Small intestine (tissue), 16 donors: Measurements from ENCODE around the gene SIKE1. TPM values are rescaled to one million over a fixed set of nuclear protein-coding genes. Genes with fewer than 3 reads are reported as not detected.
A peak's percentile ranks its signal among the peaks of the same experiment; 100 is the strongest.
"Not testable (repeated sequence)": the region's sequence is repeated elsewhere in the genome, so short reads cannot be mapped to it uniquely, and the experiment has no call there.

Experiments
- DNase-seq, 2 donors: peaks; one replicate each; pipeline versions ENCODE4 v3.0.0 to v3.0.0-alpha.2; 2013
- FAIRE-seq: peaks from 2 replicates; lab custom pipeline; 2012; peaks lifted over from hg19 to GRCh38; lab: Jason Lieb, UNC
- H3K27ac ChIP-seq, 3 donors: one replicate each; pipeline ENCODE4 v1.5.1; 2013; ENCODE audit warnings: low read length in 2 of 3, mild to moderate bottlenecking in 2 of 3, control low read depth in 1 of 3, inconsistent platforms in 1 of 3, low read depth in 1 of 3, moderate library complexity in 1 of 3
- H3K27me3 ChIP-seq, 3 donors: one replicate each; pipeline ENCODE4 v1.6.1; 2013; ENCODE audit warnings: low read length in 3 of 3, inconsistent platforms in 1 of 3; ENCODE audit not compliant: control insufficient read depth in 3 of 3, insufficient read depth in 3 of 3
- H3K36me3 ChIP-seq, 3 donors: one replicate each; pipeline ENCODE4 v1.6.1; 2013; ENCODE audit warnings: low read length in 3 of 3, inconsistent platforms in 1 of 3, low read depth in 1 of 3, mild to moderate bottlenecking in 1 of 3, moderate library complexity in 1 of 3; ENCODE audit not compliant: control insufficient read depth in 3 of 3, insufficient read depth in 2 of 3
- H3K4me1 ChIP-seq, 3 donors: one replicate each; pipeline ENCODE4 v1.6.1; 2013; ENCODE audit warnings: low read length in 2 of 3, inconsistent platforms in 1 of 3, low read depth in 1 of 3, mild to moderate bottlenecking in 1 of 3, moderate library complexity in 1 of 3; ENCODE audit not compliant: control insufficient read depth in 3 of 3, insufficient read depth in 2 of 3
- H3K4me3 ChIP-seq, 3 donors: one replicate each; pipeline ENCODE4 v1.5.1; 2013; ENCODE audit warnings: low read length in 3 of 3, control low read depth in 1 of 3, inconsistent platforms in 1 of 3, low read depth in 1 of 3, mild to moderate bottlenecking in 1 of 3, moderate library complexity in 1 of 3
- H3K9me3 ChIP-seq, 2 donors: one replicate each; pipeline ENCODE4 v1.6.1; 2013; ENCODE audit warnings: low read depth in 1 of 2, low read length in 1 of 2; ENCODE audit not compliant: control insufficient read depth in 2 of 2, insufficient read depth in 1 of 2
- WGBS, 3 donors: extraction: QIAGEN DNeasy Blood & Tissue Kit; methylation state at CpG; one replicate each; pipeline ENCODE4 v1.1.7; 2013; 5-methylcytosine and 5-hydroxymethylcytosine counted together
- long read RNA-seq, 10 donors: transcript quantifications; one replicate each; lab custom pipeline, GENCODE V29; 2026
- polyA plus RNA-seq, 4 donors: library from polyadenylated mRNA; stranded (reverse) in 3 of 4; unstranded in 1 of 4; fragments of 200-250 nt in 3 of 4; fragments of 120-200 nt in 1 of 4; gene quantifications; one replicate each; pipeline versions ENCODE4 v1.2.1 to v1.2.3, GENCODE V29; 2013
- donor health status: healthy with polysubstance abuse.
- donor health status: control.
- donor health status: control.
- donor health status: Bipolar disorder and iron deficiency.
- donor health status: healthy.

Gene SIKE1
- polyA plus RNA-seq: 10 to 100 TPM in 3 of 4 donors, 1 to 10 TPM in 1; 7.6 to 34.4 (median 16.2) TPM
- long read RNA-seq, donor 1: 0 reads
- long read RNA-seq, donor 2, full-length matches to known transcripts: 5 of 5 reads
- long read RNA-seq, donor 2, partial matches to known transcripts: 0 of 5 reads
- long read RNA-seq, donor 2, other reads (novel, unspliced or antisense): 0 of 5 reads
- long read RNA-seq, donor 3, transcript SIKE1-201 (5 exons, 2,190 nt): major isoform, 5 of 9 reads
- long read RNA-seq, donor 3, partial matches to known transcripts: 0 of 9 reads
- long read RNA-seq, donor 3, other reads (novel, unspliced or antisense): 0 of 9 reads
- long read RNA-seq, donor 4: 0 reads
- long read RNA-seq, donor 5, partial matches to known transcripts: 0 of 4 reads
- long read RNA-seq, donor 5, other reads (novel, unspliced or antisense): 0 of 4 reads
- long read RNA-seq, donor 6, transcript SIKE1-201 (5 exons, 2,190 nt): major isoform, 6 of 9 reads
- long read RNA-seq, donor 6, partial matches to known transcripts: 0 of 9 reads
- long read RNA-seq, donor 6, other reads (novel, unspliced or antisense): 0 of 9 reads
- long read RNA-seq, donor 7: 0 reads
- long read RNA-seq, donor 8, full-length matches to known transcripts: 2 of 2 reads
- long read RNA-seq, donor 8, partial matches to known transcripts: 0 of 2 reads
- long read RNA-seq, donor 8, other reads (novel, unspliced or antisense): 0 of 2 reads
- long read RNA-seq, donor 9, partial matches to known transcripts: 0 of 1 reads
- long read RNA-seq, donor 9, other reads (novel, unspliced or antisense): 0 of 1 reads
- long read RNA-seq, donor 10, full-length matches to known transcripts: 8 of 8 reads
- long read RNA-seq, donor 10, partial matches to known transcripts: 0 of 8 reads
- long read RNA-seq, donor 10, other reads (novel, unspliced or antisense): 0 of 8 reads

GRCh38 chr1:114780344-114781226 lies at the start of gene SIKE1:
Gene SIKE1 (minus strand): TSS chr1:114780685. CDS start chr1:114780607, 78 bp downstream.
- 13 to 14% (median 13%) methylated on average over 52 to 53 of the region's 53 CpGs for WGBS, 3 donors
- FAIRE-seq: no peak
- H3K27ac ChIP-seq: peak within 1 kb of the TSS; percentile 90 to 93 (median 92)
- H3K9me3 ChIP-seq: no peaks in the 10 kb centered on the region
- peak; percentile 97 to 98 for DNase-seq
- peak within 1 kb of the TSS; percentile 61 to 74 (median 67) for H3K4me3 ChIP-seq
- peaks cover 2 to 4% (median 3%) of the 10 kb centered on the region in 3 donors for H3K36me3 ChIP-seq
- no peaks in the 10 kb centered on the region for H3K27me3 ChIP-seq
- peaks cover 0 to 10% (median 2%) of the 10 kb centered on the region in 3 donors for H3K4me1 ChIP-seq

GRCh38 chr1:114830075-114830474 lies 49.6 kb upstream of the SIKE1 start:
- not testable (repeated sequence) for DNase-seq, H3K4me1 ChIP-seq, H3K36me3 ChIP-seq, H3K9me3 ChIP-seq, FAIRE-seq, H3K27me3 ChIP-seq, H3K4me3 ChIP-seq, H3K27ac ChIP-seq
- WGBS, 3 donors: 77 to 82% (median 77%) methylated on average over 1 of the region's 1 CpG

GRCh38 chr1:114828251-114828650 lies 47.8 kb upstream of the SIKE1 start:
- no peak overlapping the region for H3K27ac ChIP-seq
- peaks cover 0 to 10% of the 10 kb centered on the region in 2 donors for H3K9me3 ChIP-seq
- WGBS, 3 donors: 68 to 85% (median 77%) methylated on average over 5 of the region's 5 CpGs
- H3K36me3 ChIP-seq: no peaks in the 10 kb centered on the region
- H3K27me3 ChIP-seq: no peaks in the 10 kb centered on the region
- DNase-seq (no peak), FAIRE-seq (no peak)
- H3K4me1 ChIP-seq: no peaks in the 10 kb centered on the region
- H3K4me3 ChIP-seq: no peak overlapping the region

GRCh38 chr1:114821978-114822377 lies 41.5 kb upstream of the SIKE1 start:
- Histone ChIP-seq H3K36me3 (no peaks in the 10 kb centered on the region), H3K4me1 (no peaks in the 10 kb centered on the region), H3K9me3 (peaks cover 0 to 7% of the 10 kb centered on the region in 2 donors), H3K27ac (no peak overlapping the region), H3K27me3 (no peaks in the 10 kb centered on the region), H3K4me3 (no peak overlapping the region)
- FAIRE-seq (no peak), DNase-seq (no peak)

GRCh38 chr1:114820392-114820791 lies 39.9 kb upstream of the SIKE1 start:
- Histone ChIP-seq H3K4me1 (no peaks in the 10 kb centered on the region), H3K27ac (no peak overlapping the region), H3K9me3 (peaks cover 0 to 7% of the 10 kb centered on the region in 2 donors), H3K27me3 (no peaks in the 10 kb centered on the region), H3K36me3 (no peaks in the 10 kb centered on the region), H3K4me3 (no peak overlapping the region)
- 91 to 95% (median 91%) methylated on average over 2 of the region's 2 CpGs for WGBS, 3 donors
- DNase-seq: no peak
- FAIRE-seq: no peak

- no peaks in the 10 kb centered on the region for H3K36me3 ChIP-seq
- H3K9me3 ChIP-seq: peaks cover 0 to 7% of the 10 kb centered on the region in 2 donors
- no peak overlapping the region for H3K4me3 ChIP-seq
- DNase-seq: no peak
- H3K27ac ChIP-seq: no peak overlapping the region
- 74 to 84% (median 80%) methylated on average over 3 of the region's 3 CpGs for WGBS, 3 donors
- no peaks in the 10 kb centered on the region for H3K27me3 ChIP-seq
- H3K4me1 ChIP-seq: no peaks in the 10 kb centered on the region
- FAIRE-seq: no peak
These were observed 39.4 kb upstream of the SIKE1 start for GRCh38 chr1:114819869-114820268.

- 93 to 95% (median 95%) methylated on average over 6 to 27 of the region's 33 CpGs for WGBS, 3 donors
- not testable (repeated sequence) for FAIRE-seq, H3K4me3 ChIP-seq, H3K4me1 ChIP-seq, H3K9me3 ChIP-seq, DNase-seq, H3K27ac ChIP-seq, H3K27me3 ChIP-seq, H3K36me3 ChIP-seq
These were observed 24.0 kb upstream of the SIKE1 start for GRCh38 chr1:114804449-114804848.
